Measurements from ENCODE around the gene ACP7. TPM values are rescaled to one million over a fixed set of nuclear protein-coding genes. Genes with fewer than 3 reads are reported as not detected.
A peak's percentile ranks its signal among the peaks of the same experiment; 100 is the strongest.

Gene ACP7
- total and polyA plus RNA-seq, 9 of the 15 experiments (the other 6 are each of a cell fraction or from before 2014, with no cell fraction given): not detected

DNA sequence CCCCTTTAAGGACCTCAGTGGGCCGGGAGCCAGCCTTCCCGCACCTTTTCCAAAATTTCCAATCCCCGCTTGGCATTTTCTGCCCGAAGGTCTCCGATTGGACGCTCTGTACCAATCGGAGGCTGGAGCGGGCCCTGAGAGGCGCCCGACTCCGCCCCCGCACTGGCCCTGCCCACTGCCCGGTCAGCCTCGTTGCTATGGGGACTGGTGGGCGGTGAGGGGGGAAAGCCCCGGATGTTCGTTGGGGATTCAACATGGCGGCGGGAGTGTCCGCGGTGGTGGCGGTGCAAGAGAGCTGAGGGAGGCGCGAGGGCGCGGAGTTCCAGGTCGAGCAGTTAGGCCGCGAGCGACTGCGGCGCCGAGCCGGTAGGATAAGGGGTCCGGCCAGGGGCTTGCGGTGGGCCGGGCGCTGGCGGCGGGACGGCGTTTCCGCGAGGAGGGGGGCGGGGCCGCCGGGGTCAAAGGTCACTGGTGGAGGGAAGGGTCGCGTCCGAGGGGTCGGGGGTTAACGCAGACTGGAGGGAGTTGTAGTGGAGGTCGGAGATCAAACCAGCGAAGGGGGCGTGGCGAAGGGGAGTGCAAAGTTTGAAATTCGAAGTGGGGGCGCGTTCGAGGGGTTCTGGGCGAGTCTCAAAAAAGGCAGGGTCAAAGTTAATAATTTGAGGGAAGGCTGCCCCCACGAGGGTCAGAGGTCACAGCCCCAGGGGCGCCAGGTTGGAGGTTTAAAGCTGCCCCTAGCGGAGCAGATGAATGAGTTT, 41.6 kb downstream of the ACP7 start, which contains the start of gene PAK4 (continued):
- TF ChIP-seq CTCFL (IDR thresholded peaks at IDR 0.05; ENCODE audit: borderline replicate concordance, insufficient read depth, low read depth, low read length, poor library complexity, severe bottlenecking): peak; percentile 27
- TF ChIP-seq DMBX1 (CRISPR knock-in tag; IDR thresholded peaks at IDR 0.05; ENCODE audit: borderline replicate concordance): peak; percentile 36; the same call in 1 of the 2 replicates
- 0 out of 2 replicates have a peak, but pooled peaks have one; percentile 51 for TF ChIP-seq ELF4 (CRISPR knock-in tag; IDR thresholded peaks at IDR 0.05)
- TF ChIP-seq, protein P1, sequence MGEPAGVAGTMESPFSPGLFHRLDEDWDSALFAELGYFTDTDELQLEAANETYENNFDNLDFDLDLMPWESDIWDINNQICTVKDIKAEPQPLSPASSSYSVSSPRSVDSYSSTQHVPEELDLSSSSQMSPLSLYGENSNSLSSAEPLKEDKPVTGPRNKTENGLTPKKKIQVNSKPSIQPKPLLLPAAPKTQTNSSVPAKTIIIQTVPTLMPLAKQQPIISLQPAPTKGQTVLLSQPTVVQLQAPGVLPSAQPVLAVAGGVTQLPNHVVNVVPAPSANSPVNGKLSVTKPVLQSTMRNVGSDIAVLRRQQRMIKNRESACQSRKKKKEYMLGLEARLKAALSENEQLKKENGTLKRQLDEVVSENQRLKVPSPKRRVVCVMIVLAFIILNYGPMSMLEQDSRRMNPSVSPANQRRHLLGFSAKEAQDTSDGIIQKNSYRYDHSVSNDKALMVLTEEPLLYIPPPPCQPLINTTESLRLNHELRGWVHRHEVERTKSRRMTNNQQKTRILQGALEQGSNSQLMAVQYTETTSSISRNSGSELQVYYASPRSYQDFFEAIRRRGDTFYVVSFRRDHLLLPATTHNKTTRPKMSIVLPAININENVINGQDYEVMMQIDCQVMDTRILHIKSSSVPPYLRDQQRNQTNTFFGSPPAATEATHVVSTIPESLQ (CRISPR knock-in tag; IDR thresholded peaks at IDR 0.05): peak; percentile 94
- no peak for TF ChIP-seq GTF3C2 (IDR thresholded peaks at IDR 0.05; ENCODE audit: borderline replicate concordance, extremely low read depth, insufficient read length)
- 0 out of 4 replicates have a peak, but pooled peaks of 1 of the 2 experiments have one; percentile 15 for TF ChIP-seq MLLT1 (IDR thresholded peaks at IDR 0.05)
- TF ChIP-seq CHD1 (IDR thresholded peaks at IDR 0.05; ENCODE audit: low read length): peak; percentile 81
- TF ChIP-seq CSDE1 (IDR thresholded peaks at IDR 0.05): peak in 1 of 2 experiments; percentile 94; a peak in 2 of 4 replicates
- TF ChIP-seq ETS1 (conservative IDR thresholded peaks at IDR 0.05; ENCODE audit: control insufficient read depth, low read depth, low read length): 0 out of 2 replicates have a peak, but pooled peaks have one; percentile 45
- peak; percentile 53 for TF ChIP-seq PCBP1 (IDR thresholded peaks at IDR 0.05; ENCODE audit: low read depth, low read length, poor library complexity, severe bottlenecking)

All from K562 (cell line).